Suprapubic skin (tissue), 3 donors: ENCODE data around the gene MYO16.

ENCODE experiments used
- CTCF ChIP-seq, 2 donors: fragments of 200-600 bp in 1 of 2; fragments of 450-650 bp in 1 of 2; sonication (generic) in 1 of 2; IDR thresholded peaks; one replicate each; pipeline ENCODE4 v1.5.1; 2016 to 2019; ENCODE audit warnings: antibody characterized with exemption in 2 of 2, mild to moderate bottlenecking in 1 of 2, moderate library complexity in 1 of 2
- POLR2A ChIP-seq, 2 donors: fragments of 450-650 bp; IDR thresholded peaks; one replicate each; pipeline ENCODE4 v1.6.1; 2017; ENCODE audit warnings: antibody characterized with exemption in 2 of 2, mild to moderate bottlenecking in 2 of 2, moderate library complexity in 2 of 2

GRCh38 chr13:108915634-108916512 lies 286.5 kb downstream of the MYO16 start:
- TF ChIP-seq CTCF (IDR thresholded peaks at IDR 0.05), result no peak
- no peak for TF ChIP-seq POLR2A (IDR thresholded peaks at IDR 0.05)
